Mucosa of stomach (tissue), 1 donor: ENCODE measurements around the gene CLEC4M.
"Not testable (repeated sequence)": the region's sequence is repeated elsewhere in the genome, so short reads cannot be mapped to it uniquely, and the experiment has no call there.

Experiments used
- H3K27me3 ChIP-seq: one replicate; pipeline ENCODE4 v1.7.0; 2013; ENCODE audit warnings: mild to moderate bottlenecking, low read length; ENCODE audit not compliant: control insufficient read depth, insufficient read depth
- H3K36me3 ChIP-seq: one replicate; pipeline ENCODE4 v1.7.0; 2013; ENCODE audit warnings: low read length; ENCODE audit not compliant: control insufficient read depth, insufficient read depth
- H3K4me1 ChIP-seq: one replicate; pipeline ENCODE4 v1.7.0; 2013; ENCODE audit warnings: mild to moderate bottlenecking, low read length; ENCODE audit not compliant: control insufficient read depth, insufficient read depth
- H3K4me3 ChIP-seq: one replicate; pipeline ENCODE4 v1.7.0; 2013; ENCODE audit warnings: low read length
- H3K9ac ChIP-seq: one replicate; pipeline ENCODE4 v1.7.0; 2013; ENCODE audit warnings: mild to moderate bottlenecking, low read length, moderate library complexity
- H3K9me3 ChIP-seq: one replicate; pipeline ENCODE4 v1.7.0; 2013; ENCODE audit warnings: mild to moderate bottlenecking, low read length, moderate library complexity; ENCODE audit not compliant: control insufficient read depth
- donor health status: Pancreatic carcinoma.

CLEC4M gene

GRCh38 chr19:7799640-7800355 lies 36.8 kb downstream of the CLEC4M start:
- Histone ChIP-seq H3K9ac (no peak overlapping the region), H3K4me1 (peaks cover 6% of the 10 kb centered on the region), H3K36me3 (no peaks in the 10 kb centered on the region), H3K4me3 (no peak overlapping the region), H3K27me3 (no peaks in the 10 kb centered on the region), H3K9me3 (no peaks in the 10 kb centered on the region)

- Histone ChIP-seq H3K9ac (no peak overlapping the region), H3K27me3 (no peaks in the 10 kb centered on the region), H3K4me1 (peaks cover 11% of the 10 kb centered on the region), H3K9me3 (no peaks in the 10 kb centered on the region), H3K4me3 (no peak overlapping the region), H3K36me3 (no peaks in the 10 kb centered on the region)
Observed at GRCh38 chr19:7801020-7801570, 38.1 kb downstream of the CLEC4M start.

GRCh38 chr19:7806234-7806633 lies 43.2 kb downstream of the CLEC4M start:
- Histone ChIP-seq H3K4me1 (peaks cover 11% of the 10 kb centered on the region), H3K36me3 (no peaks in the 10 kb centered on the region), H3K27me3 (no peaks in the 10 kb centered on the region), H3K4me3 (no peak overlapping the region), H3K9me3 (no peaks in the 10 kb centered on the region), H3K9ac (no peak overlapping the region)

GRCh38 chr19:7806876-7807275 lies 43.8 kb downstream of the CLEC4M start:
- Histone ChIP-seq H3K36me3 (no peaks in the 10 kb centered on the region), H3K4me1 (peaks cover 11% of the 10 kb centered on the region), H3K9me3 (no peaks in the 10 kb centered on the region), H3K27me3 (no peaks in the 10 kb centered on the region), H3K9ac (no peak overlapping the region), H3K4me3 (no peak overlapping the region)

- Histone ChIP-seq H3K27me3 (no peaks in the 10 kb centered on the region), H3K9me3 (no peaks in the 10 kb centered on the region)
Observed at GRCh38 chr19:7808108-7808507, 45.1 kb downstream of the CLEC4M start.

DNA sequence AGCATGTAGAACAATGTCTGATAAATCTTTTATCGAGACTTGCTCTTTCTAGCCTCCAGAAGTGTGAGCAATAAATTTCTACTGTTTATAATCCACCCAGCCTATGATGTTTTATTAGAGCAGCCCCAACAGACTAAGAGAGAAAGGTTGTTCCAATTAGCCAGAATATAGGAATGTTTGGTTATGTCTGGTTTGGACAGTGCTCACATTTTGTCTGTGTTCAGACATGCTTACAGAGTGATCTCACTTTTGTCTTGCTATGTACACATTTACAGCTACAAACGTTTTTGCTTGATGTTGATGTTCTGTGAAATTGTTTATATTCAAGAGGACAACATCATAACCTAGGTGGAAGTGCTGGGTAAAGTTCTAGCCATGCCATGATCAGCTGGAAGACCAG lies 48.9 kb downstream of the CLEC4M start:
- no peaks in the 10 kb centered on the region for H3K9me3 ChIP-seq
- H3K9ac ChIP-seq: no peak overlapping the region
- H3K27me3 ChIP-seq: no peaks in the 10 kb centered on the region
- no peak overlapping the region for H3K4me3 ChIP-seq
- H3K4me1 ChIP-seq: no peaks in the 10 kb centered on the region
- no peaks in the 10 kb centered on the region for H3K36me3 ChIP-seq

More at GRCh38 chr19:7808108-7808507, 45.1 kb downstream of the CLEC4M start:
- Histone ChIP-seq H3K4me1 (peaks cover 11% of the 10 kb centered on the region), H3K4me3 (no peak overlapping the region), H3K36me3 (no peaks in the 10 kb centered on the region), H3K9ac (no peak overlapping the region)

- H3K27me3 ChIP-seq: peaks cover 6% of the 10 kb centered on the region
- no peak overlapping the region for H3K4me3 ChIP-seq
- H3K9ac ChIP-seq: no peak overlapping the region
- no peaks in the 10 kb centered on the region for H3K4me1 ChIP-seq
- no peaks in the 10 kb centered on the region for H3K36me3 ChIP-seq
- H3K9me3 ChIP-seq: no peaks in the 10 kb centered on the region
Observed at GRCh38 chr19:7815325-7815724, 52.3 kb downstream of the CLEC4M start.

GRCh38 chr19:7816040-7816439 lies 53.0 kb downstream of the CLEC4M start:
- not testable (repeated sequence) for H3K36me3 ChIP-seq, H3K9ac ChIP-seq, H3K4me1 ChIP-seq, H3K27me3 ChIP-seq, H3K4me3 ChIP-seq, H3K9me3 ChIP-seq

- no peaks in the 10 kb centered on the region for H3K36me3 ChIP-seq
- H3K9ac ChIP-seq: no peak overlapping the region
- H3K4me1 ChIP-seq: no peaks in the 10 kb centered on the region
- no peaks in the 10 kb centered on the region for H3K9me3 ChIP-seq
- H3K4me3 ChIP-seq: no peak overlapping the region
- peaks cover 6% of the 10 kb centered on the region for H3K27me3 ChIP-seq
Observed at GRCh38 chr19:7817801-7818200, 54.8 kb downstream of the CLEC4M start.

DNA sequence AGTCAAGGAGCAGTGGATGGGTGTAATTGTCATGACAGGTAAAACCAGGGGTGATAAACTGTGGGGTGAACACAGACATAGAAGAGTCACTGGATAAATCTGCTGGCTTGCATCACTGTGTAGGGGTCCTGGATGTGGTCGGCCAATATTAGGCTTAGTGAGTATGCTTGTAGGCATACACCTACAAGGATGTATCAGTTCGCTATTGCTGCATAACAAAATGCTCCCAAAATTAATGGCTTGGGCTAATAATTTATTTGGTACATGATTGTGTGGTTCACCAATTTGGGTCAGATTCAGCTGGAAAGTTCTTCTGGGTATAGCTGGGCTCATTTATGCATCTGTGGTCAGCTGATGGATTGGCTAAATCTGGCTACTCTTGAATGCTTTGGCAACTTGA lies 55.8 kb downstream of the CLEC4M start:
- H3K9ac ChIP-seq: no peak overlapping the region
- H3K36me3 ChIP-seq: no peaks in the 10 kb centered on the region

More for the DNA sequence above, 55.8 kb downstream of the CLEC4M start:
- H3K4me3 ChIP-seq: no peak overlapping the region
- H3K4me1 ChIP-seq: no peaks in the 10 kb centered on the region
- no peaks in the 10 kb centered on the region for H3K9me3 ChIP-seq
- peaks cover 6% of the 10 kb centered on the region for H3K27me3 ChIP-seq
